ENCODE measurements around the gene USH1G.

DNA sequence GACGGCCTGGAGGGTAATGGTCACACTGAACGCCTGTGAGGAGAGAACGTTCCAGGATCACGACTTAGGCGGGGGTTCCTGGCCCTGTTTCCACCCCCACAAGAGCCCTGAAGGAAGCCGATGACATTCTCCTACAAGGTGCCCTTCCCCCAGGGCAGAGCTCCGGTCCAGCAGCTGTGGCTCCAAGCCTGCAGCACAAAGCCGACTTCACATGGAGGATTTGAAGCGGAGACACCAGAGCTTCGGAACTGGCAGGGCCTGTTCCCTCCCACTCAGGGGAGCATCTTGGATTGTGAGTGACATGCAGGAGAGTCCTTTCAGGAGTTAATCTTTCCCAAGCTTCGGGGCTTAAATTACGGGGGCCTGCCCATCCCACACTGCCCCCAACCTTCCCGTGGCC, 34.6 kb downstream of the USH1G start:
- TF ChIP-seq, protein P1, sequence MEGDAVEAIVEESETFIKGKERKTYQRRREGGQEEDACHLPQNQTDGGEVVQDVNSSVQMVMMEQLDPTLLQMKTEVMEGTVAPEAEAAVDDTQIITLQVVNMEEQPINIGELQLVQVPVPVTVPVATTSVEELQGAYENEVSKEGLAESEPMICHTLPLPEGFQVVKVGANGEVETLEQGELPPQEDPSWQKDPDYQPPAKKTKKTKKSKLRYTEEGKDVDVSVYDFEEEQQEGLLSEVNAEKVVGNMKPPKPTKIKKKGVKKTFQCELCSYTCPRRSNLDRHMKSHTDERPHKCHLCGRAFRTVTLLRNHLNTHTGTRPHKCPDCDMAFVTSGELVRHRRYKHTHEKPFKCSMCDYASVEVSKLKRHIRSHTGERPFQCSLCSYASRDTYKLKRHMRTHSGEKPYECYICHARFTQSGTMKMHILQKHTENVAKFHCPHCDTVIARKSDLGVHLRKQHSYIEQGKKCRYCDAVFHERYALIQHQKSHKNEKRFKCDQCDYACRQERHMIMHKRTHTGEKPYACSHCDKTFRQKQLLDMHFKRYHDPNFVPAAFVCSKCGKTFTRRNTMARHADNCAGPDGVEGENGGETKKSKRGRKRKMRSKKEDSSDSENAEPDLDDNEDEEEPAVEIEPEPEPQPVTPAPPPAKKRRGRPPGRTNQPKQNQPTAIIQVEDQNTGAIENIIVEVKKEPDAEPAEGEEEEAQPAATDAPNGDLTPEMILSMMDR (IDR thresholded peaks at IDR 0.05): no peak
- TF ChIP-seq POLR2AphosphoS5 (IDR thresholded peaks at IDR 0.05): no peak
